Measurements from ENCODE around the gene PCGF3. TPM values are rescaled to one million over a fixed set of nuclear protein-coding genes. Genes with fewer than 3 reads are reported as not detected.

Gene PCGF3
- total and polyA plus RNA-seq, 9 of the 15 experiments (the other 6 are each of a cell fraction or from before 2014, with no cell fraction given): 2.6 to 46.1 (median 20.3) TPM

DNA sequence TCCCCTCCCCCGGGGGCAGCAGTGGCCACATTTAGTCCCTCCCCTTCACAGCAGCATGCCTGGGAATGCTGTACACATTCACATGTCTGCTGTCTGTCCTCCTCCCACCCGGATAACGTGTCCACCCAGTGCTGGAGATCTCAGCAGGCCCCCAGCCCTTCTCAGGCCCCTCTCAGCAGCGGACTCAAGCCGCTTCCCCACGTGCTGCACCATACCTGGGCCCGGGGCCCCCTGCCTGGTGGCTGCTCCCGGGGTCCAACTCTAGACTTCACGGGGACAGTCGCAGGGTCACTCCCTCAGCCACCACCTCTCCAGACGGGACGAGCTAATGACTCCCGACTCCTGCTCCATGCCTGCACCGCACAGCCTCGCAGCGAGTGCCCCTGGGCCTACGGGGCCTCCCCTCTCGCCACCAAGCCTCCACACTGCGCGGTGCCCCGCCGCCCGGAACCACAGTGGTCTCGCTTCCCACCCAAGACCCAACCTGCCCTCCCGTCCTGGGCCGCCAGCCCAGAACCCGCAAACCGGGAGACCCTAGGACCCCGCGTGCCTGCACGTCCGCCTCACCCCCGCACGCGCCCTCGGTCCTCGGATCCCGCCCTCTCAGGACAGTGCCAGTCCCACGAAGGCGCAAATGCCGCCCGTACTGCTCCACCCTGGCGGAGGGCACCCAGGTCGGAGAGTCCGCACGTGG, 1.3 kb upstream of the PCGF3 start (continued):
- TF ChIP-seq, protein P1, sequence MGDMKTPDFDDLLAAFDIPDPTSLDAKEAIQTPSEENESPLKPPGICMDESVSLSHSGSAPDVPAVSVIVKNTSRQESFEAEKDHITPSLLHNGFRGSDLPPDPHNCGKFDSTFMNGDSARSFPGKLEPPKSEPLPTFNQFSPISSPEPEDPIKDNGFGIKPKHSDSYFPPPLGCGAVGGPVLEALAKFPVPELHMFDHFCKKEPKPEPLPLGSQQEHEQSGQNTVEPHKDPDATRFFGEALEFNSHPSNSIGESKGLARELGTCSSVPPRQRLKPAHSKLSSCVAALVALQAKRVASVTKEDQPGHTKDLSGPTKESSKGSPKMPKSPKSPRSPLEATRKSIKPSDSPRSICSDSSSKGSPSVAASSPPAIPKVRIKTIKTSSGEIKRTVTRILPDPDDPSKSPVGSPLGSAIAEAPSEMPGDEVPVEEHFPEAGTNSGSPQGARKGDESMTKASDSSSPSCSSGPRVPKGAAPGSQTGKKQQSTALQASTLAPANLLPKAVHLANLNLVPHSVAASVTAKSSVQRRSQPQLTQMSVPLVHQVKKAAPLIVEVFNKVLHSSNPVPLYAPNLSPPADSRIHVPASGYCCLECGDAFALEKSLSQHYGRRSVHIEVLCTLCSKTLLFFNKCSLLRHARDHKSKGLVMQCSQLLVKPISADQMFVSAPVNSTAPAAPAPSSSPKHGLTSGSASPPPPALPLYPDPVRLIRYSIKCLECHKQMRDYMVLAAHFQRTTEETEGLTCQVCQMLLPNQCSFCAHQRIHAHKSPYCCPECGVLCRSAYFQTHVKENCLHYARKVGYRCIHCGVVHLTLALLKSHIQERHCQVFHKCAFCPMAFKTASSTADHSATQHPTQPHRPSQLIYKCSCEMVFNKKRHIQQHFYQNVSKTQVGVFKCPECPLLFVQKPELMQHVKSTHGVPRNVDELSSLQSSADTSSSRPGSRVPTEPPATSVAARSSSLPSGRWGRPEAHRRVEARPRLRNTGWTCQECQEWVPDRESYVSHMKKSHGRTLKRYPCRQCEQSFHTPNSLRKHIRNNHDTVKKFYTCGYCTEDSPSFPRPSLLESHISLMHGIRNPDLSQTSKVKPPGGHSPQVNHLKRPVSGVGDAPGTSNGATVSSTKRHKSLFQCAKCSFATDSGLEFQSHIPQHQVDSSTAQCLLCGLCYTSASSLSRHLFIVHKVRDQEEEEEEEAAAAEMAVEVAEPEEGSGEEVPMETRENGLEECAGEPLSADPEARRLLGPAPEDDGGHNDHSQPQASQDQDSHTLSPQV (IDR thresholded peaks at IDR 0.05): no peak
- TF ChIP-seq FOXK1 (CRISPR knock-in tag; IDR thresholded peaks at IDR 0.05; ENCODE audit: borderline replicate concordance): no peak
- no peak for TF ChIP-seq ZC3H4 (CRISPR knock-in tag; IDR thresholded peaks at IDR 0.05; ENCODE audit: borderline replicate concordance)
- TF ChIP-seq, protein P2, sequence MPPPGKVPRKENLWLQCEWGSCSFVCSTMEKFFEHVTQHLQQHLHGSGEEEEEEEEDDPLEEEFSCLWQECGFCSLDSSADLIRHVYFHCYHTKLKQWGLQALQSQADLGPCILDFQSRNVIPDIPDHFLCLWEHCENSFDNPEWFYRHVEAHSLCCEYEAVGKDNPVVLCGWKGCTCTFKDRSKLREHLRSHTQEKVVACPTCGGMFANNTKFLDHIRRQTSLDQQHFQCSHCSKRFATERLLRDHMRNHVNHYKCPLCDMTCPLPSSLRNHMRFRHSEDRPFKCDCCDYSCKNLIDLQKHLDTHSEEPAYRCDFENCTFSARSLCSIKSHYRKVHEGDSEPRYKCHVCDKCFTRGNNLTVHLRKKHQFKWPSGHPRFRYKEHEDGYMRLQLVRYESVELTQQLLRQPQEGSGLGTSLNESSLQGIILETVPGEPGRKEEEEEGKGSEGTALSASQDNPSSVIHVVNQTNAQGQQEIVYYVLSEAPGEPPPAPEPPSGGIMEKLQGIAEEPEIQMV (tag; conservative IDR thresholded peaks at IDR 0.05; ENCODE audit: low read depth): no peak
- no peak for TF ChIP-seq NCOA2 (IDR thresholded peaks at IDR 0.05; ENCODE audit: partially characterized antibody in 2 of 2)
- 0 out of 2 replicates have a peak, but pooled peaks have one; percentile 28 for TF ChIP-seq ZBTB1 (CRISPR knock-in tag; IDR thresholded peaks at IDR 0.05; ENCODE audit: borderline replicate concordance, low read depth)
- TF ChIP-seq, protein P3, sequence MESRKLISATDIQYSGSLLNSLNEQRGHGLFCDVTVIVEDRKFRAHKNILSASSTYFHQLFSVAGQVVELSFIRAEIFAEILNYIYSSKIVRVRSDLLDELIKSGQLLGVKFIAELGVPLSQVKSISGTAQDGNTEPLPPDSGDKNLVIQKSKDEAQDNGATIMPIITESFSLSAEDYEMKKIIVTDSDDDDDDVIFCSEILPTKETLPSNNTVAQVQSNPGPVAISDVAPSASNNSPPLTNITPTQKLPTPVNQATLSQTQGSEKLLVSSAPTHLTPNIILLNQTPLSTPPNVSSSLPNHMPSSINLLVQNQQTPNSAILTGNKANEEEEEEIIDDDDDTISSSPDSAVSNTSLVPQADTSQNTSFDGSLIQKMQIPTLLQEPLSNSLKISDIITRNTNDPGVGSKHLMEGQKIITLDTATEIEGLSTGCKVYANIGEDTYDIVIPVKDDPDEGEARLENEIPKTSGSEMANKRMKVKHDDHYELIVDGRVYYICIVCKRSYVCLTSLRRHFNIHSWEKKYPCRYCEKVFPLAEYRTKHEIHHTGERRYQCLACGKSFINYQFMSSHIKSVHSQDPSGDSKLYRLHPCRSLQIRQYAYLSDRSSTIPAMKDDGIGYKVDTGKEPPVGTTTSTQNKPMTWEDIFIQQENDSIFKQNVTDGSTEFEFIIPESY (CRISPR knock-in tag; IDR thresholded peaks at IDR 0.05): peak; percentile 89
- no peak for TF ChIP-seq DACH1 (IDR thresholded peaks at IDR 0.05; ENCODE audit: partially characterized antibody)
- TF ChIP-seq BDP1 (IDR thresholded peaks at IDR 0.05; ENCODE audit: insufficient read depth, insufficient read length): no peak

All from K562 (cell line).